Measurements from ENCODE around the gene CPEB1. TPM values are rescaled to one million over a fixed set of nuclear protein-coding genes. Genes with fewer than 3 reads are reported as not detected.

CPEB1 gene
- polyA plus RNA-seq, 2 of the 4 experiments (the other 2 are of a cell fraction) = 2.7 to 7.0 TPM

DNA sequence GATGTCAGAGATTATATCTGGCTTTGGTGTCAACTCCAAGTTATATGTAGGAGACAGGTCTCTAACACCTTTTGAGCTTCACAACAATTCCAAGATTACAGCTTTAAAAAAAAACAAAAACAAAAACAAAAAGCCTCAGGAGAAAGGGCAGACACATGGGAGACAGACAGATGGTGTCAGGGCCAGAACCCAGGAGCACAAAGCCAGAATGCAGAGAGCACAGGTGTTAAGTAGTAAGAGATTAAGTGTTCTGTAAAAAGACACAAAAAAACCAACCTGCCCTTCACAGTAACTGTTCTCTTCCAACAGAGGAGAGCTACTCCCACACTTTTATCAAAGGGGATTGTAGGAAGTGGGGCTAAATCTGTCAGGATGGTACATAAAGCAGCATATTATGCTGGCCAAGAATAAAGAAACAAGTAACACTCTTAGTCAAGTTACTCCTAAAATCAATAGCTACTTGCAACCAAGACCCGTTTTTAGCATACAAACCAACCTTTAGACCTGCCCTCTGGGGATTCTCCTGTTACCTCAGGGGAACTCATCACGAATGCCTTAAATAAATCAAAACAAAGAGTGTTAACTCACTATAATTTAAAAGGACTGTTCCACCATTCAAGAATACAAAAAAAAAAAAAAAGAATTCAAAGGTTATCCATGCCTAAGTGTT is 5.9 kb downstream of the CPEB1 start:
- WGBS (ENCODE audit: missing lambda C conversion rate) = 16% methylated on average over 2 of the region's 2 CpGs
- no peaks in the 10 kb centered on the region; the same call in 2 of the 3 replicates for H3K4me1 ChIP-seq
- ChIA-PET POLR2A (interaction anchor here (0.6 to 0.8 kb wide), 2 partner anchors 98 to 101 kb away, joined by 3 to 4 read pairs; partner anchors contain the start of gene RPS17), CTCF (interaction anchor here (0.5 to 2.1 kb wide), 5 partner anchors 9 to 370 kb away, joined by 3 to 5 read pairs (median 3); partner anchors contain the start of gene C15orf40)
- no peak overlapping the region for H3K27ac ChIP-seq
- no peak for FAIRE-seq
- no peak for TF ChIP-seq CHD4 (IDR thresholded peaks at IDR 0.05; ENCODE audit: borderline replicate concordance)
- TF ChIP-seq KDM5A (IDR thresholded peaks at IDR 0.05) = no peak
- TF ChIP-seq, protein P1, sequence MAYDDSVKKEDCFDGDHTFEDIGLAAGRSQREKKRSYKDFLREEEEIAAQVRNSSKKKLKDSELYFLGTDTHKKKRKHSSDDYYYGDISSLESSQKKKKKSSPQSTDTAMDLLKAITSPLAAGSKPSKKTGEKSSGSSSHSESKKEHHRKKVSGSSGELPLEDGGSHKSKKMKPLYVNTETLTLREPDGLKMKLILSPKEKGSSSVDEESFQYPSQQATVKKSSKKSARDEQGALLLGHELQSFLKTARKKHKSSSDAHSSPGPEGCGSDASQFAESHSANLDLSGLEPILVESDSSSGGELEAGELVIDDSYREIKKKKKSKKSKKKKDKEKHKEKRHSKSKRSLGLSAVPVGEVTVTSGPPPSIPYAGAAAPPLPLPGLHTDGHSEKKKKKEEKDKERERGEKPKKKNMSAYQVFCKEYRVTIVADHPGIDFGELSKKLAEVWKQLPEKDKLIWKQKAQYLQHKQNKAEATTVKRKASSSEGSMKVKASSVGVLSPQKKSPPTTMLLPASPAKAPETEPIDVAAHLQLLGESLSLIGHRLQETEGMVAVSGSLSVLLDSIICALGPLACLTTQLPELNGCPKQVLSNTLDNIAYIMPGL (CRISPR knock-in tag; IDR thresholded peaks at IDR 0.05; ENCODE audit: borderline replicate concordance) = no peak
- TF ChIP-seq NFE2L2 (conservative IDR thresholded peaks at IDR 0.05; ENCODE audit: low read length) = no peak
- TF ChIP-seq MAZ (IDR thresholded peaks at IDR 0.05; ENCODE audit: borderline replicate concordance, low read depth, low read length) = no peak
- no peak for TF ChIP-seq CBX8 (IDR thresholded peaks at IDR 0.05)
- TF ChIP-seq, protein P2, sequence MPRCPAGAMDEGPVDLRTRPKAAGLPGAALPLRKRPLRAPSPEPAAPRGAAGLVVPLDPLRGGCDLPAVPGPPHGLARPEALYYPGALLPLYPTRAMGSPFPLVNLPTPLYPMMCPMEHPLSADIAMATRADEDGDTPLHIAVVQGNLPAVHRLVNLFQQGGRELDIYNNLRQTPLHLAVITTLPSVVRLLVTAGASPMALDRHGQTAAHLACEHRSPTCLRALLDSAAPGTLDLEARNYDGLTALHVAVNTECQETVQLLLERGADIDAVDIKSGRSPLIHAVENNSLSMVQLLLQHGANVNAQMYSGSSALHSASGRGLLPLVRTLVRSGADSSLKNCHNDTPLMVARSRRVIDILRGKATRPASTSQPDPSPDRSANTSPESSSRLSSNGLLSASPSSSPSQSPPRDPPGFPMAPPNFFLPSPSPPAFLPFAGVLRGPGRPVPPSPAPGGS (IDR thresholded peaks at IDR 0.05) = no peak
- TF ChIP-seq CBX2 (IDR thresholded peaks at IDR 0.05; ENCODE audit: borderline replicate concordance, low read depth) = no peak
- ATAC-seq = no peak
- no peaks in the 10 kb centered on the region for H3K9me3 ChIP-seq
- H3K4me2 ChIP-seq = no peak overlapping the region
- H3K4me3 ChIP-seq = no peak overlapping the region
- DNase-seq (ENCODE audit: low read depth in 1 of 2, low spot score in 1 of 2) = no peak

DNA sequence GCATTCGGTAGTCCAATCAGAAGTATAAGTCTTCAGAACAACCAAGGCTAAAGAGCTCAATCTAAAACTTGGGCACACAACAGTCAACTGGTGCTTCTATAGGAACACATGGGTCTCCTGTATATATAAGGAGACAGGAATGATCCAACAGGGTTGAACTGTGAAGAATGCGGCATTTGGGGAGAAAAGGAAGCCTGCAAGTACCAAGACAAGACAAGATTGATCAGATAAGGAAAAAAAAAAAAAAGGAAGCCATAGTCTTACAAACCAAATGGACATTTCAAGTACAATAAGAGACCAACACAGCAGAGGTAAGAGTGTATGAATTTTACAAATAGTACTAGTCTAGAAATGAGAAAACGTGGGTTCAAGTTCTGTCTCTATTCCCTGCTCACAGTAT is 6.5 kb downstream of the CPEB1 start:
- TF ChIP-seq JUNB (IDR thresholded peaks at IDR 0.05) (no peak), CHD2 (IDR thresholded peaks at IDR 0.05; ENCODE audit: low read length, partially characterized antibody) (no peak), NFE2L2 (conservative IDR thresholded peaks at IDR 0.05; ENCODE audit: low read length) (no peak), SREBF2 (IDR thresholded peaks at IDR 0.05) (no peak), FOXS1 (CRISPR knock-in tag; IDR thresholded peaks at IDR 0.05) (no peak), MYC (IDR thresholded peaks at IDR 0.05; ENCODE audit: borderline replicate concordance, low read length) (no peak), TP53 (CRISPR knock-in tag; IDR thresholded peaks at IDR 0.05) (no peak), POLR2A (IDR thresholded peaks at IDR 0.05; ENCODE audit: low read length) (no peak), HOXB13 (CRISPR knock-in tag; IDR thresholded peaks at IDR 0.05; ENCODE audit: low read depth) (no peak), NR3C1 (IDR thresholded peaks at IDR 0.05) (no peak), ZC3H11A (IDR thresholded peaks at IDR 0.05) (no peak), GATA3 (IDR thresholded peaks at IDR 0.05; ENCODE audit: borderline replicate concordance) (no peak), EP300 (IDR thresholded peaks at IDR 0.05) (no peak), RARB (CRISPR knock-in tag; IDR thresholded peaks at IDR 0.05) (no peak), ESRRA (IDR thresholded peaks at IDR 0.05; ENCODE audit: borderline replicate concordance, low read length) (no peak), HOXB5 (CRISPR knock-in tag; IDR thresholded peaks at IDR 0.05) (no peak)
- TF ChIP-seq, protein P3, sequence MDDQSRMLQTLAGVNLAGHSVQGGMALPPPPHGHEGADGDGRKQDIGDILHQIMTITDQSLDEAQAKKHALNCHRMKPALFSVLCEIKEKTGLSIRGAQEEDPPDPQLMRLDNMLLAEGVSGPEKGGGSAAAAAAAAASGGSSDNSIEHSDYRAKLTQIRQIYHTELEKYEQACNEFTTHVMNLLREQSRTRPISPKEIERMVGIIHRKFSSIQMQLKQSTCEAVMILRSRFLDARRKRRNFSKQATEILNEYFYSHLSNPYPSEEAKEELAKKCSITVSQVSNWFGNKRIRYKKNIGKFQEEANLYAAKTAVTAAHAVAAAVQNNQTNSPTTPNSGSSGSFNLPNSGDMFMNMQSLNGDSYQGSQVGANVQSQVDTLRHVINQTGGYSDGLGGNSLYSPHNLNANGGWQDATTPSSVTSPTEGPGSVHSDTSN (IDR thresholded peaks at IDR 0.05) = no peak
- TF ChIP-seq, protein P2 (IDR thresholded peaks at IDR 0.05) = no peak
- TF ChIP-seq, protein P4, sequence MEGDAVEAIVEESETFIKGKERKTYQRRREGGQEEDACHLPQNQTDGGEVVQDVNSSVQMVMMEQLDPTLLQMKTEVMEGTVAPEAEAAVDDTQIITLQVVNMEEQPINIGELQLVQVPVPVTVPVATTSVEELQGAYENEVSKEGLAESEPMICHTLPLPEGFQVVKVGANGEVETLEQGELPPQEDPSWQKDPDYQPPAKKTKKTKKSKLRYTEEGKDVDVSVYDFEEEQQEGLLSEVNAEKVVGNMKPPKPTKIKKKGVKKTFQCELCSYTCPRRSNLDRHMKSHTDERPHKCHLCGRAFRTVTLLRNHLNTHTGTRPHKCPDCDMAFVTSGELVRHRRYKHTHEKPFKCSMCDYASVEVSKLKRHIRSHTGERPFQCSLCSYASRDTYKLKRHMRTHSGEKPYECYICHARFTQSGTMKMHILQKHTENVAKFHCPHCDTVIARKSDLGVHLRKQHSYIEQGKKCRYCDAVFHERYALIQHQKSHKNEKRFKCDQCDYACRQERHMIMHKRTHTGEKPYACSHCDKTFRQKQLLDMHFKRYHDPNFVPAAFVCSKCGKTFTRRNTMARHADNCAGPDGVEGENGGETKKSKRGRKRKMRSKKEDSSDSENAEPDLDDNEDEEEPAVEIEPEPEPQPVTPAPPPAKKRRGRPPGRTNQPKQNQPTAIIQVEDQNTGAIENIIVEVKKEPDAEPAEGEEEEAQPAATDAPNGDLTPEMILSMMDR (IDR thresholded peaks at IDR 0.05) = no peak
- TF ChIP-seq, protein P5, sequence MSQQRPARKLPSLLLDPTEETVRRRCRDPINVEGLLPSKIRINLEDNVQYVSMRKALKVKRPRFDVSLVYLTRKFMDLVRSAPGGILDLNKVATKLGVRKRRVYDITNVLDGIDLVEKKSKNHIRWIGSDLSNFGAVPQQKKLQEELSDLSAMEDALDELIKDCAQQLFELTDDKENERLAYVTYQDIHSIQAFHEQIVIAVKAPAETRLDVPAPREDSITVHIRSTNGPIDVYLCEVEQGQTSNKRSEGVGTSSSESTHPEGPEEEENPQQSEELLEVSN (IDR thresholded peaks at IDR 0.05; ENCODE audit: borderline replicate concordance, low read depth) = no peak
- ChIA-PET POLR2A (no interaction called here), CTCF (interaction anchor here (0.5 to 2.1 kb wide), 3 partner anchors 9 to 193 kb away, joined by 3 to 5 read pairs (median 3); no protein-coding TSS in a partner anchor)
- Histone ChIP-seq H3K9me3 (no peaks in the 10 kb centered on the region), H3K27ac (no peak overlapping the region), H3K4me2 (no peak overlapping the region), H3K4me3 (no peak overlapping the region), H3K4me1 (no peaks in the 10 kb centered on the region)
- FAIRE-seq (no peak), DNase-seq (ENCODE audit: low read depth in 1 of 2, low spot score in 1 of 2) (no peak), ATAC-seq (no peak)
- 61% methylated on average over 3 of the region's 3 CpGs for WGBS (ENCODE audit: missing lambda C conversion rate)

Data from A549 (cell line).